LHCN-M2 (cell line): ENCODE results near the gene LAIR2. TPM values are rescaled to one million over a fixed set of nuclear protein-coding genes. Genes with fewer than 3 reads are reported as not detected.

ENCODE experiments used
- DNase-seq: peaks from one replicate; pipeline ENCODE4 v3.0.0-alpha.2; 2012; ENCODE audit warnings: low read depth
- polyA plus RNA-seq: library from polyadenylated mRNA; unstranded; fragments of >200 nt; gene quantifications from one replicate; pipeline ENCODE4 v1.2.1, GENCODE V29; 2012; ENCODE audit warnings: missing spikeins
- total RNA-seq: library from RNA; depleted of rRNA; stranded (reverse); fragments of >200 nt; gene quantifications from 2 replicates; pipeline ENCODE4 v1.2.3, GENCODE V29; 2014; rRNA removed

LAIR2 gene
- not detected in 2 replicates for total RNA-seq
- not detected for polyA plus RNA-seq

- no peak for DNase-seq
Measured at GRCh38 chr19:54502518-54503048, at the start of gene LAIR2. Gene LAIR2, plus strand, starts transcription at chr19:54502831. Its CDS starts 88 bp downstream, at chr19:54502919.

DNA sequence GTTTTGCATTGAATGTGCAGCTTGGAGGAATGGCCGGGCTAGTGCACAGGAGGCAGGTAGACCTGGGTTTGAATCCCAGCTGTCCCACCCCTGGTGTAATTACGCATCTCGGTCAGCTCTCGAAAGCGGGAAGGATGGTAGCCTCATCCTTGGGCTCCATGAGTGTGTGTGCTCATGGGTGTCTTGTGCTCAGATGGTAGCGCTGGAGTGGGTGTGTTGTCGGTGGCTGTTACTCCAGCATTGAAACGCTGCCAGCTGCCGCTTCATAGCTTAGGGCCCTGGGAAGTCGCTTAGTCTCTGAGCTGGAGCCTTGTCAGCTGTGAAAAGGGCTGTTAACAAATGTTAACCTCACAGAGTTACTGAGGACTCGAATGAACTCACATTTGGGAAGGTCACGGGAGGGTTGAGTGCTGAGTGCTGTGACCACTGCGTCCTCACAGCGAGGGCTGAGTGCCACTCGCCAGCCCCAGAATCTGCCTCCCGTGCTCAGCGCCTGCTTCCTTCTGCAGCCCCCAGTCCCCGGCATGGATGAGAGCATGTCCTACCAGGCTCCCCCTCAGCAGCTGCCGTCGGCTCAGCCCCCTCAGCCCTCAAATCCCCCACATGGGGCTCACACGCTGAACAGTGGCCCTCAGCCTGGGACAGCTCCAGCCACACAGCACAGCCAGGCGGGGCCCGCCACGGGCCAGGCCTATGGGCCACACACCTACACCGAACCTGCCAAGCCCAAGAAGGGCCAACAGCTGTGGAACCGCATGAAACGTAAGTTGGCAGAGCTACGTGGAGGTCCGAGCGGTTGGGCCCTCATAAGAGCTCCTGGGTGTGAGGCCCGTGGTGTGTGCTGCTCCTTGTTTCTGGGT lies 48.5 kb upstream of the LAIR2 start:
- DNase-seq, result no peak

- DNase-seq, result no peak
Measured at GRCh38 chr19:54454781-54455675, 47.6 kb upstream of the LAIR2 start.

- DNase-seq, result no peak
Measured at GRCh38 chr19:54455786-54456422, 46.7 kb upstream of the LAIR2 start.

GRCh38 chr19:54456423-54457373 lies 45.9 kb upstream of the LAIR2 start:
- no peak for DNase-seq

DNA sequence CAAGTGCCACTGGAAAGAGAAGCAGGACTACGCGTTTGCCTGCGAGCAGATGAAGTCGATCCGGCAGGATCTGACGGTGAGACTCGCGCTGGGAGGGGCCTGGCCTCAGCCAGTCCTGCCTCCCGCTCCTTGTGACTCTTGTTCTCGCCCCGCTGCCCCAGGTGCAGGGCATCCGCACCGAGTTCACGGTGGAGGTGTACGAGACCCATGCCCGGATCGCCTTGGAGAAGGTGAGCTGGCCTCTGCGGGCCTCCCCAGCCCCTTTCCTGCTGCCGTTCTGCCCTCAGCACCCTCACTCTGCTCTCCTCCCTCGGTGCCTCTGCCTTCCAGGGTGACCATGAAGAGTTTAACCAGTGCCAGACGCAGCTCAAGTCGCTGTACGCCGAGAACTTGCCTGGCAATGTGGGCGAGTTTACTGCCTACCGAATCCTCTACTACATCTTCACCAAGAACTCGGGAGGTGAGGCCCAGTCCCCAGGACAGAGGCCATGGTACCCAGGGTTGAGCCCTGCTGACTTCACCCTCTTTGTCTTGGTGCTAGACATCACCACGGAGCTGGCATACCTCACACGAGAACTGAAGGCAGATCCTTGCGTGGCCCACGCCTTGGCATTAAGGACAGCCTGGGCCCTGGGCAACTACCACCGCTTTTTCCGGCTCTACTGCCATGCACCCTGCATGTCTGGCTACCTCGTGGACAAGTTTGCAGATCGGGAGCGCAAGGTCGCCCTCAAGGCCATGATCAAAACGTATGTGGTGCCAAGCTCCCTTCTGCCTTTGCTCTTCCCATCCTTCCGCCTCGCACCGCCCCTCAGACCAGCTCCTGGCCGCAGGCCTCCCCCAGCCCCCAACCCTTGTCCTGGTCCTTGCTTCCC lies 44.6 kb upstream of the LAIR2 start:
- DNase-seq, result no peak

DNA sequence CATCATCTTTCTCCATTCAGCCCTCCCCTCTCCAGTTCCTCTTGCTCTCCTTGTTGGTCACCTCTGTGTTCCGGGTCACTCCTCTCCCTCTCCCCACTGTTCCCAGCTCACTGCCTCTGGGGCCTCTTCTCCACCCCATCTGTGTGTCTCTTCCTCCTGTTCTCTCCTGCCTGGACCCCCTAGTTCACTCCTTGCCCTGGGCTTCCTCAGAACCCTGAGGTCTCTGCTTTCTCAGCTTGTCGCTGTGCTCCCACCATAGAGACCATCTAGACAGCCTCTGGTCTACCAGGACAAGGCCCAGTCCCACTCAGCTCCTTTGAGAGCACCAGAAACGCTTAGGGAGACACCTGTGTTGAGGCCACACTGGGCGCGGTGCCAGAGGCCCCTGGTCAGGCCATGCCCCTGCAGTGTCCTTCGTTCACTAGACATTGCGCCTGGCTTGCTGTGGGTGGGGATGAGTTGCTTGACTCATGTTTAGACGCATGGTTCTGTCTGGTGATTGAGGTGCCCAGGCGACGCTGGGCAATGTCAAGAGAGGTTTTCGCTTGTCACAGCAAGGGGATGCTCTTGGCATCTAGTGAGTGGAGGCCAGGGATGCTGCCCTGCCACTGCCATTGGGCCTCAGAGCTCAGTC lies 43.9 kb upstream of the LAIR2 start:
- no peak for DNase-seq

DNA sequence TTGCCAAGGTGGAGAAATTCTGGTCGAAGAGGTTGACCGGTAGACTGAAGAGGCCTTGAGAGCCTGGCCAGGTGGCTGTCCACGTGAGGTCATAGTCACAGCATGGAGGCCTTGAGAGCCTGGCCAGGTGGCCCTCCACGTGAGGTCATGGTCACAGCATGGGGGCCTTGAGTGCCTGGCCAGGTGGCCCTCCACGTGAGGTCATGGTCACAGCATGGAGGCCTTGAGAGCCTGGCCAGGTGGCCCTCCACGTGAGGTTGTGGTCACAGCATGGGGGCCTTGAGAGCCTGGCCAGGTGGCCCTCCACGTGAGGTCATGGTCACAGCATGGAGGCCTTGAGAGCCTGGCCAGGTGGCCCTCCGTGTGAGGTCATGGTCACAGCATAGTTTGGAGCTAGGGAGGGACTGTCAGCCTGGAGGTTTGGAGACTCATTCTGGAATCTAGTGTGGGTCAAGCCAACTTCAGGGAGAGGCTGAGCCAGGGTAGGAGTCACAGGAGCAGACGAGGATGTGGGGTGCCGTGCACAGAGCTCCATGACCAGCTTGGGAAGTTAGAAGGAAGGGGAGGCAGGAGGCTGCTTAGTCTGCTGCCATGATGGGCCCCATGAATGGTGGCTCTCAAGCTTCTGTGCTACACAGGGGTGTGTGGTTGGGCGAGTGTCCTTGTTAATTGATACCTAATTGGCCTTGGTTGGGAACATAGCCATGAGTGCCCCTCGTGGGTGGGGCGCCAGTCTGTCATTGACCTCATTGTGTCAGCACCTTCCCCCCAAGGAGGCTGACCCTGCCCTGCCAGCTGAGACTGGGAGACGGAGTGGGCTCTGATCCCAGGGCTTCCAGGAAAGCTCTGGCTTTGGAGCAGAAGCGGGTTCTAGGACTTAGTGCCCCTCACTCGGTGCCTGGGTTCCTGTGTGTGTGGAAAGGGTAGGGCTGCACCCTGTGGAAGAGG lies 43.1 kb upstream of the LAIR2 start:
- no peak for DNase-seq

- no peak for DNase-seq
Measured at GRCh38 chr19:54460230-54461005, 42.2 kb upstream of the LAIR2 start.

DNA sequence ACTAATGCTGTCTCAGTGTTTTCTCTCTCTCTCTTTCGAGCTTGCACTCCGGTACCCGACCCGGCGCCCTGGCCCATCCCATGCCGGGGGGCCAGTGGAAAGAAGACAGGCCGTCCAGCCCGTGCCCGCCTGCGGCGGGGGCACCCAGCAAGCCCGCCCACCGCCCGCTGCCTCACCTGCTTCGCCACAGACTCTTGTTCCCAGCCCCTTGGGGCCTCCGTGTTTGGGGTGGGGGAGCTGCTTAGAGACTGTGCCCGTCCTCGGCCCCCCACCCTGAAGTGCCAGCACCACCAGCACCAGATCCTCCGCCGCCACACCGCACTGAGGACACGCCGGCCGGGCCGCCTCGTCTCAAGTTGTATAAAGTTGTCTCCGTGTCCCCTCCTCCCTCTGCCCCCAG lies 41.4 kb upstream of the LAIR2 start:
- DNase-seq, result no peak

DNA sequence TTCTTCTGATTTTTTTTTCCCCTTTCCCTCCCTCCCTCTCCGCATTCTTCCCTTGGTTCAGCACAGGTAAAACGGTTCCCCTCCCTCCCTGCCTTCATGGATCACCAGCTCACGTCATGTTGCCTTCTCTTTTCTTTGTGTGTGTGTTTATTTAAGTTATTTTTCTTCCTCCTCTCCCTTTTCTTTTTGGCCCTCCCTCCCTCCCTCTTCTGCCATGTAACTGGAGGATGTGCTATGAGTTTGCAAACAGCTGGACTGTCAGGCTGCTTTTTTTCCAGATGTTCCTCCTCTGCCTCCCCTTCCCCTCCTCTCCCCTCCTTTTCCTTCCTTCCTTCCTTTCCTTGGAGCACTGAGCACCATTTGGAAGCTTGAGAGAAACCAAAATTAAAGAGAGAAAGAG lies 41.0 kb upstream of the LAIR2 start:
- no peak for DNase-seq

- DNase-seq, result no peak
Measured at GRCh38 chr19:54462047-54462654, 40.5 kb upstream of the LAIR2 start.

GRCh38 chr19:54462655-54463530 lies 39.7 kb upstream of the LAIR2 start:
- DNase-seq, result peak; percentile 53

GRCh38 chr19:54463531-54464043 lies 39.0 kb upstream of the LAIR2 start, which contains the start of gene LENG9:
Gene LENG9, minus strand, starts transcription at chr19:54463778. Its CDS starts 252 bp downstream, at chr19:54463526.
- peak; percentile 97 for DNase-seq

DNA sequence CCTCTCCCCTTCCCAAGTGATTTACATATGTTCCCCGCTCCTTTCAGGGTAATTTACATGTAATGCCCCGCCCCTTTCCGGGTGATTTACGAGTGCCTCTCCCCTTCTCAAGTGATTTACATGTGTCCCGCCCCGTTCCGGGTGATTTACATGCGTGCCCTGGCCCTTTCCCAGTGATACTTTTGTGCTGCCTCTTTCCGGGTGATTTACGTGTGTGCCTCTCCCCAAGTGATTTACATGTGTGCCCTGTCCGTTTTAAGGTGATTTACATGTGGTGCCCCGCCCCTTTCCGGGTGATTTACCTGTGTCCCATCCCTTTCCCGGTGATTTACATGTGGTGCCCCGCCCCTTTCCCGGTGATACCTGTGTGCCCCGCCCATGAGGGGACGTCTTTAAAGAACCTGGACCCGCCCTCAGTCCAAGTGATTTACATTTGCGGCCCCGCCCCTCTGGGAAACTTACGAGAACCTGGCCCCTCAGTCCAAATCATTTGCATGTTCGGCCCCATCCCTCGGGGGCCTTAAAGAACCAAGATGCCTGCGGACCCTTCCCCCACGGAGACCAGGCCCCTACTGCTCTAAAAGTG lies 38.5 kb upstream of the LAIR2 start:
- DNase-seq, result peak; percentile 61
